PC-3 (cell line): ENCODE measurements around the gene SVIL. TPM values are rescaled to one million over a fixed set of nuclear protein-coding genes. Genes with fewer than 3 reads are reported as not detected.

Experiments used
- ATAC-seq: fragments of 200-7000 bp; cut with Tn5 transposase; 2 replicates; pipeline ENCODE4 v1.9.1; 2020; ENCODE audit warnings: mild to moderate bottlenecking, moderate library complexity
- BruUV-seq: library from RNA; stranded (reverse); fragments of 400-500 nt; replicated peaks from 2 replicates; lab custom pipeline; 2021; lab: Mats Ljungman, UMichigan
- CTCF ChIA-PET: fragments of 300-600 bp; sonication (Branson Sonifier 250); formaldehyde crosslinking; loops from one replicate; lab custom pipeline; 2022; ENCODE audit warnings: antibody characterized with exemption; lab: Charles Lee
- POLR2A ChIA-PET: fragments of 300-600 bp; sonication (Branson Sonifier 250); formaldehyde crosslinking; loops from one replicate; lab custom pipeline; 2022; ENCODE audit warnings: antibody characterized with exemption; ENCODE audit not compliant: unreplicated experiment; lab: Charles Lee
- DNase-seq: peaks from one replicate; pipeline ENCODE4 v3.0.0-alpha.2; 2015
- H2AFZ ChIP-seq: fragments of 300-600 bp; sonication (generic); 2 replicates; pipeline ENCODE4 v1.6.0; 2016; ENCODE audit warnings: antibody characterized with exemption, low read length
- H3F3A ChIP-seq: fragments of 300-600 bp; sonication (generic); one replicate; pipeline ENCODE4 v1.6.0; 2017; ENCODE audit warnings: antibody characterized with exemption, low read length, control low read depth, mild to moderate bottlenecking; ENCODE audit not compliant: unreplicated experiment
- H3K27ac ChIP-seq: fragments of 300-600 bp; sonication (generic); 2 replicates; pipeline ENCODE4 v1.5.1; 2016; ENCODE audit warnings: mild to moderate bottlenecking, low read length
- H3K27me3 ChIP-seq: fragments of 300-600 bp; sonication (generic); 2 replicates; pipeline ENCODE4 v1.6.1; 2016; ENCODE audit warnings: low read length, mixed read lengths
- H3K36me3 ChIP-seq: fragments of 300-600 bp; sonication (generic); 2 replicates; pipeline ENCODE4 v1.6.1; 2016; ENCODE audit warnings: low read depth, mixed run types, low read length, mixed read lengths
- H3K4me1 ChIP-seq: fragments of 300-600 bp; sonication (generic); 2 replicates; pipeline ENCODE4 v1.5.1; 2016; ENCODE audit warnings: low read length; ENCODE audit not compliant: insufficient read depth
- H3K4me2 ChIP-seq: fragments of 300-600 bp; sonication (generic); 2 replicates; pipeline ENCODE4 v1.6.0; 2016; ENCODE audit warnings: low read length
- H3K4me3 ChIP-seq: fragments of 300-600 bp; sonication (generic); 2 replicates; pipeline ENCODE4 v1.5.1; 2016; ENCODE audit warnings: mild to moderate bottlenecking, low read length, mixed read lengths
- H3K79me2 ChIP-seq: fragments of 300-600 bp; sonication (generic); 2 replicates; pipeline ENCODE4 v1.6.1; 2017; ENCODE audit warnings: low read length, mixed read lengths
- H3K9ac ChIP-seq: fragments of 300-600 bp; sonication (generic); 2 replicates; pipeline ENCODE4 v1.6.0; 2016; ENCODE audit warnings: mild to moderate bottlenecking, low read length
- H3K9me2 ChIP-seq: fragments of 300-600 bp; sonication (generic); replicated peaks from 2 replicates; pipeline ENCODE4 v1.6.1; 2016; ENCODE audit warnings: mixed run types, low read length, mixed read lengths
- H3K9me3 ChIP-seq: fragments of 300-600 bp; sonication (generic); 2 replicates; pipeline ENCODE4 v1.6.1; 2016; ENCODE audit warnings: low read length, mixed read lengths
- H4K20me1 ChIP-seq: fragments of 300-600 bp; sonication (generic); 2 replicates; pipeline ENCODE4 v1.6.1; 2016; ENCODE audit warnings: low read length, mixed read lengths
- EZH2 ChIP-seq: fragments of 300-600 bp; sonication (generic); IDR thresholded peaks from one replicate; pipeline ENCODE4 v1.6.1; 2017; ENCODE audit warnings: antibody characterized with exemption, mild to moderate bottlenecking, low read length; ENCODE audit not compliant: unreplicated experiment
- EZH2phosphoT487 ChIP-seq: fragments of 300-600 bp; sonication (generic); IDR thresholded peaks from 2 replicates; pipeline ENCODE4 v1.6.1; 2018; ENCODE audit warnings: mild to moderate bottlenecking, antibody characterized with exemption, low read length, borderline replicate concordance
- intact Hi-C: fragments of 100-400 bp; cut with micrococcal nuclease; formaldehyde crosslinking; loops from 2 replicates; pipeline ENCODE4 v1.9.0; 2023
- total RNA-seq: library from RNA; depleted of rRNA; stranded (reverse); fragments of >200 nt; gene quantifications from 2 replicates; pipeline ENCODE4 v1.2.3, GENCODE V29; 2014
- TF ChIP-seq, protein P1 (sequence below): fragments of 300-600 bp; sonication (generic); conservative IDR thresholded peaks from 2 replicates; pipeline ENCODE4 v1.5.1; 2017; ENCODE audit warnings: antibody characterized with exemption, low read depth, mild to moderate bottlenecking, low read length

SVIL gene
- total RNA-seq, 1 experiment from 2014 or later = 19.2 TPM

DNA sequence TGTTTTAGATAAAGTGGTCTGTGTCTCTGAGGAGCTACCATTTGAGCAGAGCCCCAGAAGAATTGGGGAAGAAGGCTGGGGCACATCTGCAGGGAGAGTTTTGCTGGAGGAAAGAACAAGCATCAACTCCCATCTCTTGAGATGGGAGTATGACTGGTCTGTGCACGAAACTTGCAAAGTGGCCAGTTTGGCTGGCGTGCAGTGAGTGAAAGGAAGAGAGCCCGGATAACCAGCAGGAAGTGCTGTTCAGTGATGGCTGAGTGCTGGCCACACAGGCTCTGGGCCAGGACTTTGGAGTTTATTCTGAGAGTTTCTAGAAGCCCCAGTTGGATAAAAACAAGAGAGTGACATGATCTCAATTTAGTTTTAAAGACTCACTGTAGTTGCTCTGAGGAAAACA is 34.4 kb upstream of the SVIL start:
- peak overlapping the region; percentile 82 for H3K27ac ChIP-seq
- CTCF ChIA-PET = interaction anchor here (0.6 to 0.8 kb wide), 2 partner anchors 78 to 173 kb away, joined by 3 to 4 read pairs; no protein-coding TSS in a partner anchor
- ATAC-seq = peak; percentile 61
- no peaks in the 10 kb centered on the region for H3F3A ChIP-seq
- BruUV-seq = no TSS peak
- no peaks in the 10 kb centered on the region for H3K79me2 ChIP-seq
- no peak overlapping the region for H2AFZ ChIP-seq
- H3K4me2 ChIP-seq = peak overlapping the region; percentile 28; the same call in 1 of the 2 replicates
- no peaks in the 10 kb centered on the region for H4K20me1 ChIP-seq
- H3K4me1 ChIP-seq = peaks cover 16% of the 10 kb centered on the region
- no peaks in the 10 kb centered on the region for H3K27me3 ChIP-seq
- H3K9me3 ChIP-seq = no peaks in the 10 kb centered on the region
- no peak for TF ChIP-seq EZH2phosphoT487
- no peak for TF ChIP-seq EZH2
- TF ChIP-seq, protein P1, sequence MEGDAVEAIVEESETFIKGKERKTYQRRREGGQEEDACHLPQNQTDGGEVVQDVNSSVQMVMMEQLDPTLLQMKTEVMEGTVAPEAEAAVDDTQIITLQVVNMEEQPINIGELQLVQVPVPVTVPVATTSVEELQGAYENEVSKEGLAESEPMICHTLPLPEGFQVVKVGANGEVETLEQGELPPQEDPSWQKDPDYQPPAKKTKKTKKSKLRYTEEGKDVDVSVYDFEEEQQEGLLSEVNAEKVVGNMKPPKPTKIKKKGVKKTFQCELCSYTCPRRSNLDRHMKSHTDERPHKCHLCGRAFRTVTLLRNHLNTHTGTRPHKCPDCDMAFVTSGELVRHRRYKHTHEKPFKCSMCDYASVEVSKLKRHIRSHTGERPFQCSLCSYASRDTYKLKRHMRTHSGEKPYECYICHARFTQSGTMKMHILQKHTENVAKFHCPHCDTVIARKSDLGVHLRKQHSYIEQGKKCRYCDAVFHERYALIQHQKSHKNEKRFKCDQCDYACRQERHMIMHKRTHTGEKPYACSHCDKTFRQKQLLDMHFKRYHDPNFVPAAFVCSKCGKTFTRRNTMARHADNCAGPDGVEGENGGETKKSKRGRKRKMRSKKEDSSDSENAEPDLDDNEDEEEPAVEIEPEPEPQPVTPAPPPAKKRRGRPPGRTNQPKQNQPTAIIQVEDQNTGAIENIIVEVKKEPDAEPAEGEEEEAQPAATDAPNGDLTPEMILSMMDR = no peak
- H3K4me3 ChIP-seq = no peak overlapping the region
- no peaks in the 10 kb centered on the region for H3K9me2 ChIP-seq
- intact Hi-C loops = no loop called here
- POLR2A ChIA-PET = no interaction called here
- H3K36me3 ChIP-seq = no peaks in the 10 kb centered on the region
- no peak overlapping the region for H3K9ac ChIP-seq
- peak; percentile 33 for DNase-seq

DNA sequence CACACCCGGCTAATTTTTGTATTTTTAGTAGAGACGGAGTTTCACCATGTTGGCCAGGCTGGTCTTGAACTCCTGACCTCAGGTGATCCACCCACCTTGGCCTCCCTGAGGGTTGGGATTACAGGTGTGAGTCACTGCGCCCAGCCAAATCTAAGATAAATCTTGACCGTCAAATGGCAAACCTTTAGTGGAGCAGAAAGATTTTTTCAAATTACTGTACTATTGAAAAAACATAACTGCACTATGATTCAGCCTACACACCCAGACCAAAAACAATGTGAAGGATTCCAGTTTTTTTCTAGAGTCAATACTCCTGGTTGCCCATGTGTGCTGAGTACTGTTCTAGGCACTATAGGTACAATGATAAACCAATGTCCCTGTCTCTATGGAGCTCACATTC is 33.9 kb upstream of the SVIL start:
- Histone ChIP-seq H3K27me3 (no peaks in the 10 kb centered on the region), H3K4me3 (no peak overlapping the region), H3K36me3 (no peaks in the 10 kb centered on the region), H3K4me1 (peaks cover 16% of the 10 kb centered on the region), H3K79me2 (no peaks in the 10 kb centered on the region), H2AFZ (no peak overlapping the region), H3K4me2 (peak overlapping the region; percentile 28; the same call in 1 of the 2 replicates), H4K20me1 (no peaks in the 10 kb centered on the region), H3K27ac (peak overlapping the region; percentile 82), H3K9me2 (no peaks in the 10 kb centered on the region), H3F3A (no peaks in the 10 kb centered on the region), H3K9me3 (no peaks in the 10 kb centered on the region), H3K9ac (no peak overlapping the region)
- peak; percentile 90 for ATAC-seq
- peak; percentile 77 for DNase-seq
- BruUV-seq = no TSS peak
- TF ChIP-seq EZH2phosphoT487 = no peak
- TF ChIP-seq EZH2 = no peak
- TF ChIP-seq, protein P1 = no peak
- intact Hi-C loops = no loop called here
- CTCF ChIA-PET = interaction anchor here (0.6 to 0.8 kb wide), 2 partner anchors 77 to 172 kb away, joined by 3 to 4 read pairs; no protein-coding TSS in a partner anchor
- POLR2A ChIA-PET = no interaction called here

DNA sequence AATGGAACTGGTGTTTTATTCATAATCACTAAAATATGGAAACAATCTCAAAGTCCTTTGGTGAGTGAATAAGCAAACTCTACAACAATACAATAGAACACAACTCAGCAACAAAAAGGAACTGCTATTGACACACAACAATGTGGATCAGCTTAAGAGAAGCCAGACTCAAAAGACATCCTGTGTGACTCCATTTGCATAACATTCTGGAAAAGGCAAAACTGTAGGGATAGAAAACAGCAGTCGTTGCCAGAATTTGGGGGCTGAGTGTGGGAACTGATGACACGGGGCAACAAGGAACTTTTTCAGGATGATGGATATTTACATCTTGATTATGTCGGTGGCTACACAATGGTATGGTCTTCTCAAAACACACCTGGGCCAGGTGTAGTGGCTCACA is 32.4 kb upstream of the SVIL start:
- ATAC-seq (no peak), DNase-seq (no peak)
- Histone ChIP-seq H3F3A (no peaks in the 10 kb centered on the region), H3K79me2 (no peaks in the 10 kb centered on the region), H3K4me3 (no peak overlapping the region), H3K27me3 (no peaks in the 10 kb centered on the region), H2AFZ (no peak overlapping the region), H3K9me2 (no peaks in the 10 kb centered on the region), H4K20me1 (no peaks in the 10 kb centered on the region), H3K4me2 (no peak overlapping the region), H3K36me3 (no peaks in the 10 kb centered on the region), H3K9ac (no peak overlapping the region), H3K9me3 (no peaks in the 10 kb centered on the region), H3K27ac (no peak overlapping the region), H3K4me1 (peaks cover 16% of the 10 kb centered on the region)
- no TSS peak for BruUV-seq
- TF ChIP-seq EZH2phosphoT487 (no peak), EZH2 (no peak)
- TF ChIP-seq, protein P1 = no peak
- ChIA-PET POLR2A (no interaction called here), CTCF (no interaction called here)
- intact Hi-C loops = no loop called here
